H1 (cell line): ENCODE results near the gene TPPP2. TPM values are rescaled to one million over a fixed set of nuclear protein-coding genes. Genes with fewer than 3 reads are reported as not detected.

Experiments
- BACH1 ChIP-seq: IDR thresholded peaks from 2 replicates; pipeline ENCODE4 v1.6.1; 2012; ENCODE audit warnings: low read length, improper control_type of control experiment
- POU5F1 ChIP-seq: IDR thresholded peaks from 2 replicates; pipeline ENCODE4 v1.6.1; 2011; ENCODE audit warnings: low read depth, mild to moderate bottlenecking, low read length, moderate library complexity
- RBBP5 ChIP-seq: IDR thresholded peaks from 2 replicates; pipeline ENCODE4 v1.7.1; 2012; ENCODE audit warnings: low read depth, mild to moderate bottlenecking, inconsistent platforms, low read length, moderate library complexity, borderline replicate concordance
- RNF2 ChIP-seq: fragments of 200-900, 300-1000 bp; sonication (generic); IDR thresholded peaks from 2 replicates; pipeline ENCODE4 v1.7.1; 2016; ENCODE audit warnings: borderline replicate concordance, low read depth, mild to moderate bottlenecking, antibody characterized with exemption, low read length; ENCODE audit not compliant: poor library complexity, severe bottlenecking; ENCODE audit errors: missing control alignments
- SP1 ChIP-seq: IDR thresholded peaks from 2 replicates; pipeline ENCODE4 v1.6.1; 2011; ENCODE audit warnings: low read depth, low read length
- polyA plus RNA-seq, 7 experiments: library from polyadenylated mRNA; depleted of rRNA in 3 of 7; stranded (reverse) in 5 of 7; unstranded in 2 of 7; fragments of >200 nt in 5 of 7; fragments of 200-250 nt in 2 of 7; gene quantifications; 1 replicate in 5 of 7; 2 replicates in 1 of 7; 4 replicates in 1 of 7; pipeline versions ENCODE4 v1.2.1 to v1.2.3, GENCODE V29; 2011 to 2013; ENCODE audit warnings: missing spikeins in 2 of 7, mixed read lengths in 2 of 7
- total RNA-seq: library from RNA; stranded (reverse); fragmentation: NEBNext Ultra II Directional; extraction: Animal tissue kit (Norgen Biotek cat#: 25700); gene quantifications from 2 replicates; pipeline ENCODE4 v1.2.1, GENCODE V29; 2021

TPPP2 gene
- total and polyA plus RNA-seq, 2 of the 8 experiments (the other 6 are each of a cell fraction or from before 2014, with no cell fraction given): not detected

GRCh38 chr14:20999591-20999990 lies 30.4 kb upstream of the TPPP2 start (continued):
- TF ChIP-seq RNF2 (no peak), POU5F1 (no peak), RBBP5 (no peak), SP1 (no peak), BACH1 (no peak)
